H1 (cell line): Measurements from ENCODE around the gene CD34. TPM values are rescaled to one million over a fixed set of nuclear protein-coding genes. Genes with fewer than 3 reads are reported as not detected.

Experiments used
- EZH2 ChIP-seq: fragments of 200-600 bp; sonication (generic); IDR thresholded peaks from 2 replicates; pipeline ENCODE4 v1.7.1; 2012; ENCODE audit warnings: low read depth, mild to moderate bottlenecking, moderate library complexity, low read length, inconsistent platforms; ENCODE audit not compliant: severe bottlenecking
- GABPA ChIP-seq: IDR thresholded peaks from 2 replicates; pipeline ENCODE4 v1.6.1; 2011; ENCODE audit warnings: mild to moderate bottlenecking, low read length, moderate library complexity, borderline replicate concordance; ENCODE audit not compliant: insufficient read depth
- KDM4A ChIP-seq: IDR thresholded peaks from one replicate; pipeline ENCODE4 v1.7.1; 2012; ENCODE audit warnings: low read depth, mild to moderate bottlenecking, moderate library complexity, low read length, inconsistent platforms; ENCODE audit not compliant: severe bottlenecking
- SP2 ChIP-seq: IDR thresholded peaks from 2 replicates; pipeline ENCODE4 v1.6.1; 2012; ENCODE audit warnings: mild to moderate bottlenecking, low read length, inconsistent platforms
- SUZ12 ChIP-seq: fragments of 200-600 bp; sonication (generic); IDR thresholded peaks from 2 replicates; pipeline ENCODE4 v1.6.1; 2012; ENCODE audit warnings: mild to moderate bottlenecking, inconsistent platforms, low read length, moderate library complexity, mixed read lengths
- polyA plus RNA-seq, 7 experiments: library from polyadenylated mRNA; depleted of rRNA in 3 of 7; stranded (reverse) in 5 of 7; unstranded in 2 of 7; fragments of >200 nt in 5 of 7; fragments of 200-250 nt in 2 of 7; gene quantifications; 1 replicate in 5 of 7; 2 replicates in 1 of 7; 4 replicates in 1 of 7; pipeline versions ENCODE4 v1.2.1 to v1.2.3, GENCODE V29; 2011 to 2013; ENCODE audit warnings: missing spikeins in 2 of 7, mixed read lengths in 2 of 7
- total RNA-seq: library from RNA; stranded (reverse); fragmentation: NEBNext Ultra II Directional; extraction: Animal tissue kit (Norgen Biotek cat#: 25700); gene quantifications from 2 replicates; pipeline ENCODE4 v1.2.1, GENCODE V29; 2021
- TF ChIP-seq, protein P1 (sequence below): IDR thresholded peaks from 2 replicates; pipeline ENCODE4 v1.6.1; 2012; ENCODE audit warnings: inconsistent platforms

CD34 gene
- total and polyA plus RNA-seq, 2 of the 8 experiments (the other 6 are each of a cell fraction or from before 2014, with no cell fraction given) = 0.39 to 0.54 TPM

GRCh38 chr1:207959141-207959825 lies 48.4 kb upstream of the CD34 start (continued):
- peak; percentile 97 for TF ChIP-seq KDM4A
- TF ChIP-seq SP2 = no peak
- peak; percentile 87 for TF ChIP-seq SUZ12
- peak; percentile 91 for TF ChIP-seq EZH2
- TF ChIP-seq, protein P1, sequence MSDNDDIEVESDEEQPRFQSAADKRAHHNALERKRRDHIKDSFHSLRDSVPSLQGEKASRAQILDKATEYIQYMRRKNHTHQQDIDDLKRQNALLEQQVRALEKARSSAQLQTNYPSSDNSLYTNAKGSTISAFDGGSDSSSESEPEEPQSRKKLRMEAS = peak; percentile 48
- TF ChIP-seq GABPA = 0 out of 2 replicates have a peak, but pooled peaks have one; percentile 32
